Thyroid gland (tissue), 4 donors: Measurements from ENCODE around the gene PDE6A. TPM values are rescaled to one million over a fixed set of nuclear protein-coding genes. Genes with fewer than 3 reads are reported as not detected.
A peak's percentile ranks its signal among the peaks of the same experiment; 100 is the strongest.

Experiments
- DNase-seq, 2 donors: peaks; one replicate each; pipeline ENCODE4 v3.0.0-alpha.2; 2019
- H3K27ac ChIP-seq, 3 donors: fragments of 200-600 bp; sonication (generic); 1 replicate in 2 of 3; 2 replicates in 1 of 3; pipeline ENCODE4 v1.5.1; 2016 to 2019; ENCODE audit warnings: mild to moderate bottlenecking in 1 of 3, moderate library complexity in 1 of 3
- H3K27me3 ChIP-seq: fragments of 200-600 bp; sonication (generic); one replicate; pipeline ENCODE4 v1.5.1; 2019
- H3K36me3 ChIP-seq, 2 donors: fragments of 200-600 bp; sonication (generic); one replicate each; pipeline ENCODE4 v1.5.1; 2016 to 2019
- H3K4me1 ChIP-seq, 2 donors: fragments of 200-600 bp; sonication (generic); one replicate each; pipeline ENCODE4 v1.5.1; 2017 to 2019
- H3K4me3 ChIP-seq, 3 donors: fragments of 200-600 bp; sonication (generic); replicated peaks in 1 of 3; 1 replicate in 2 of 3; 2 replicates in 1 of 3; pipeline ENCODE4 v1.5.1; 2016; ENCODE audit warnings: mild to moderate bottlenecking in 1 of 3
- H3K9me3 ChIP-seq: fragments of 200-600 bp; sonication (generic); one replicate; pipeline ENCODE4 v1.5.1; 2017
- POLR2A ChIP-seq, 2 donors: fragments of 450-650 bp; IDR thresholded peaks; one replicate each; pipeline ENCODE4 v1.6.1; 2017; ENCODE audit warnings: antibody characterized with exemption in 2 of 2, mild to moderate bottlenecking in 2 of 2, moderate library complexity in 1 of 2
- WGBS, 2 donors: methylation state at CpG; one replicate each; pipeline ENCODE4 v1.1.5; 2017; 5-methylcytosine and 5-hydroxymethylcytosine counted together
- intact Hi-C: fragments of 100-400 bp; cut with DNase I; formaldehyde crosslinking; loops from one replicate; pipeline ENCODE4 v1.15.1; 2023
- total RNA-seq, 4 donors: library from RNA; depleted of rRNA; stranded (reverse); fragments of >200 nt; gene quantifications; one replicate each; pipeline ENCODE4 v1.2.3, GENCODE V29; 2016
- TF ChIP-seq, protein P1 (sequence below), 6 experiments: fragments of 200-600 bp in 3 of 6; fragments of 450-650 bp in 3 of 6; sonication (generic) in 3 of 6; IDR thresholded peaks; one replicate each; pipeline ENCODE4 v1.5.1; 2016 to 2019; ENCODE audit warnings: antibody characterized with exemption in 6 of 6, mild to moderate bottlenecking in 2 of 6, inconsistent platforms in 1 of 6, moderate library complexity in 1 of 6

The PDE6A gene
- total RNA-seq, 4 donors from 2014 or later, result not detected

DNA sequence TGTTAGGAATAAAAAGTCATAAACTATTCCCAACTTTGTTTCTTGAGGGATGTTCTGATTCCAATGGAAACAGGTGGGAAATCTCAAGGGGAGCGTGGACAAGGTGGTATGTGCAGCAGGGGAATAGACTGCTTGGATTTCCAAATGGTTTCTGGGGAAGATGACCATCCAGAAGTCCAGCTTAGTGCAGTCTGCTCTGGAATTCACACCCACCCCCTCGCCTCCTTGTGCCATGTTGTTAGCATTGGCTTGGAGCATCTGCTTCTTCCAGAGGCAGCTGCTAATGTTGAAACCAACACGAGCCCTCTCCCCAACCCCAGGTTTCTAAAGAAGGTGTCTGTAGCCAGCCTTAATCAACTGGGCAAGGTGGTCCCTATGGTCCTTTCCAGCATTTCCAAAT, 90.9 kb downstream of the PDE6A start:
- Histone ChIP-seq H3K4me3 (no peak overlapping the region), H3K27me3 (no peaks in the 10 kb centered on the region), H3K36me3 (no peaks in the 10 kb centered on the region), H3K9me3 (no peaks in the 10 kb centered on the region), H3K27ac (no peak overlapping the region), H3K4me1 (no peaks in the 10 kb centered on the region)
- TF ChIP-seq, protein P1, sequence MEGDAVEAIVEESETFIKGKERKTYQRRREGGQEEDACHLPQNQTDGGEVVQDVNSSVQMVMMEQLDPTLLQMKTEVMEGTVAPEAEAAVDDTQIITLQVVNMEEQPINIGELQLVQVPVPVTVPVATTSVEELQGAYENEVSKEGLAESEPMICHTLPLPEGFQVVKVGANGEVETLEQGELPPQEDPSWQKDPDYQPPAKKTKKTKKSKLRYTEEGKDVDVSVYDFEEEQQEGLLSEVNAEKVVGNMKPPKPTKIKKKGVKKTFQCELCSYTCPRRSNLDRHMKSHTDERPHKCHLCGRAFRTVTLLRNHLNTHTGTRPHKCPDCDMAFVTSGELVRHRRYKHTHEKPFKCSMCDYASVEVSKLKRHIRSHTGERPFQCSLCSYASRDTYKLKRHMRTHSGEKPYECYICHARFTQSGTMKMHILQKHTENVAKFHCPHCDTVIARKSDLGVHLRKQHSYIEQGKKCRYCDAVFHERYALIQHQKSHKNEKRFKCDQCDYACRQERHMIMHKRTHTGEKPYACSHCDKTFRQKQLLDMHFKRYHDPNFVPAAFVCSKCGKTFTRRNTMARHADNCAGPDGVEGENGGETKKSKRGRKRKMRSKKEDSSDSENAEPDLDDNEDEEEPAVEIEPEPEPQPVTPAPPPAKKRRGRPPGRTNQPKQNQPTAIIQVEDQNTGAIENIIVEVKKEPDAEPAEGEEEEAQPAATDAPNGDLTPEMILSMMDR (IDR thresholded peaks at IDR 0.05), result no peak
- TF ChIP-seq POLR2A (IDR thresholded peaks at IDR 0.05), result no peak
- intact Hi-C loops, result no loop called here
- no peak for DNase-seq
- 80 to 86% methylated on average over 3 of the region's 3 CpGs for WGBS, 2 donors

DNA sequence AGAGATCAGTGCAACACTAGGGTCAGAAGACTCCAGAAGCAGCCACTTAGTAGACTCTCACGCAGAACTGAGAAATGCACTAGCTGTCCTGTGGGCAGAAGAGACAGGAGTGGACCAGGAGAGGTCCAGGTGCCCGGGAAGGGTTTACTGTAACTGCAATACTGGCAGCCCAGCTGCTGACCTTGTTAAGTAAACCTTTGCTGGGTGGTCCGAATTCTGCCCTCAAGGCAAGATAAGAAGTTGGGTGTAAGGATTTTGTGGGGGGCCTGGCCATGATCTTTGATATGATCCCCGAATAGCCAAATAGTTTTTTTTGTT, 91.3 kb downstream of the PDE6A start:
- H3K9me3 ChIP-seq, result no peaks in the 10 kb centered on the region
- H3K27me3 ChIP-seq, result no peaks in the 10 kb centered on the region
- intact Hi-C loops, result no loop called here
- no peak overlapping the region for H3K27ac ChIP-seq
- no peaks in the 10 kb centered on the region for H3K4me1 ChIP-seq
- H3K36me3 ChIP-seq, result no peaks in the 10 kb centered on the region
- DNase-seq, result no peak
- 42 to 59% methylated on average over 4 of the region's 4 CpGs for WGBS, 2 donors
- no peak overlapping the region for H3K4me3 ChIP-seq
- TF ChIP-seq, protein P1 (IDR thresholded peaks at IDR 0.05), result no peak
- no peak for TF ChIP-seq POLR2A (IDR thresholded peaks at IDR 0.05)

DNA sequence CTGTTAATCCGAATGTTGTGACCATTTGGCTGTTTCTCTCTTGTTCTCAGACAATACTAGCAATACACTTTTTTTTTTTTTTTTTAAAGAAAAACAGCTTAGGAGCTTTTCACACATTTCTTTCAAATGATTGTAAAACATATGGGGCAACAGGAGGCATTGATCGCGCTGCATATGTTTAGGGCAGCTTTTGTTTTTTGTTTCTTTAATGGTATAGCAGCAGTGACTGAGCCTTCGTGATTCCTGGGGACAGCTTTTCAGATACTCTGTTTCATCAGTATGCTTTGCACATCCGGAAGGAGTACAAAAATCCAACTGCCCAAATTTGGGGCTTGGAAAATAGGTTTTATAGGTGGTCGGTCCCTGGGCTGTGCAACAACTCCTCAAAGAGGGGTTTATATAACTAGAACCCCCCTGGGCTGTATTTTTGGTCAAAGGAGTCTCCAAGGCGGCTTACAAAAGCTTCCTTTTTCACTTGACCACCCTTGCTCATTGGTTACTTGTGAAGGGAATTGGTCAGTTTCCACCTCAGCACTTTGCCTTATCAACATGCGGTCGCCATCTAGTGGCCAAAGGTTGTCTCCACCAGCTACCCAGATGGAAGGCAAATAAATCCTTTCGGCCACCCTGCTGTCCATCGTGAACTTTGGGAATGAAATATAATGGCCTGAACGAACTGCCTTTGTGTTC, 91.8 kb downstream of the PDE6A start:
- DNase-seq, result peak; percentile 68 to 76
- Histone ChIP-seq H3K4me1 (no peaks in the 10 kb centered on the region), H3K27me3 (no peaks in the 10 kb centered on the region), H3K4me3 (no peak overlapping the region), H3K27ac (no peak overlapping the region), H3K36me3 (no peaks in the 10 kb centered on the region), H3K9me3 (no peaks in the 10 kb centered on the region)
- 38 to 39% methylated on average over 10 to 12 of the region's 12 CpGs for WGBS, 2 donors
- intact Hi-C loops, result no loop called here
- no peak for TF ChIP-seq POLR2A (IDR thresholded peaks at IDR 0.05)
- TF ChIP-seq, protein P1 (IDR thresholded peaks at IDR 0.05), result peak; percentile 49 to 87 (median 71)

DNA sequence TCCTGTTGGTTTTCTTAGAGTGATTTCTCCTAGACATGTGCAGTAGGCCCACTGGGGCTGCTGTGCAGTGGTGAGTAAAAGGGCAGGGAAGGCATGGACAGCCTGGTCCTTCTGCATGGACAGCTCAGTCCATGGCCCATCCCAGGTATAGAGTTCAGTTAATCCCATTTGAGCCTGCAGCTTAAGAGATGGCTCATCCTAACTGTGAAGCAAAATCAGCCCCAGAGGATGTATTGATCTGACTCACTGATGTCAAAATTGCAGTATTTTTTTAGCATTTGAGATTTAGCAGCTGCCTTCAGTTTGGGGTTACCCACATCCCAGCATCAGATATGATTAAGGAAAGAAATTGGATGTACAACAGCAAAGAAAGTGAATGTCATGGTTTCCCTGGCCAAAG, 93.4 kb downstream of the PDE6A start:
- TF ChIP-seq, protein P1 (IDR thresholded peaks at IDR 0.05), result no peak
- no peak for TF ChIP-seq POLR2A (IDR thresholded peaks at IDR 0.05)
- no peak overlapping the region for H3K27ac ChIP-seq
- no peak for DNase-seq
- no peaks in the 10 kb centered on the region for H3K27me3 ChIP-seq
- H3K4me3 ChIP-seq, result no peak overlapping the region
- intact Hi-C loops, result no loop called here
- no peaks in the 10 kb centered on the region for H3K4me1 ChIP-seq
- H3K36me3 ChIP-seq, result no peaks in the 10 kb centered on the region
- no peaks in the 10 kb centered on the region for H3K9me3 ChIP-seq

DNA sequence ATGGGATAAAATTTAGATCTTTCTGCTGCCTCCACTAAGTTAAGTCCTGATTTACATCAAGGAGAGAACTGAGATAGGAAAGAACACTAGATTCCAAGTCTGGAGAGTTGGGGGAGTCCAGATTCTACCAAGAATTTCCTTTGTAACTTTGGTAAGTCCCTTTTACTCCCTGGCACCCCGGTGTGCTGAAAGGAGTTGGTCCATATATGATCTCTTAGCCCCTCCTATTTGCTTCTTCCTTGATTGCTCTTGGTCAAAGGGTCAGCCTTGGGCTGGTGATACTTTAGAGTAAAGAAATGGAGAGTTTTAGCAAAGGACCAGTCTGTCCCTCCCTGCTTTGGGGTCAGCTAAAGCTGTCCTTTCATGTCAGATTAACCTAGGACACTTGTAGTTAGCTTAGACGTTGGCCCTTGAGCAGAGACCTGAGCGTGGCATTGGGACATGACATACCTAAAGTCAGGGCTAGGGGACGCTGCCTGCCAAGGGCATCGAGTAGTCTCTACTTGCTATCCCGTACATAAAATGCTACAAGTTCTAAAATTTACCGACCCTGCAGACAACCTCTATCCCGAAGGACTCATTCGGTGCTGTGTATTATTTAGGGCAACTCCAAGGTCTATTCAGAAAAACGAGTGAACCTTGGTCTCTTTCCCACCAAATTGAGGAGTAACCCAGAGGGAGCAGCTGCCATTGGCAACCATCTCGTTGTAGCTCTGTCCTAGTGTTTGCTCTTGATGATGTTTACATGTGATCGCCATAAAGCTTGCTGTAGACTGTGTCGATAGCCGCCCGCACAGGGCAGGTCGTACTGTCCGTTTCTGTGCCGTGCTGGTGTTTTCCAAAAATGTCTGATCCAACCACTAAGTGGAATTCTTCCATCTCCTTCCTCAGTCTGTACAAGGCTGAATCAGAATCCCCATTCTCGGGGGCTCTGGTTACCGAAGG, 94.4 kb downstream of the PDE6A start:
- Histone ChIP-seq H3K36me3 (no peaks in the 10 kb centered on the region), H3K27me3 (no peaks in the 10 kb centered on the region), H3K27ac (no peak overlapping the region), H3K4me1 (no peaks in the 10 kb centered on the region), H3K9me3 (no peaks in the 10 kb centered on the region), H3K4me3 (no peak overlapping the region)
- intact Hi-C loops, result no loop called here
- TF ChIP-seq POLR2A (IDR thresholded peaks at IDR 0.05), result no peak
- TF ChIP-seq, protein P1 (IDR thresholded peaks at IDR 0.05), result no peak
- DNase-seq, result no peak
- WGBS, 2 donors, result 86 to 91% methylated on average over 20 of the region's 20 CpGs
